ENCODE measurements around the gene PRDM1.

Gene PRDM1

DNA sequence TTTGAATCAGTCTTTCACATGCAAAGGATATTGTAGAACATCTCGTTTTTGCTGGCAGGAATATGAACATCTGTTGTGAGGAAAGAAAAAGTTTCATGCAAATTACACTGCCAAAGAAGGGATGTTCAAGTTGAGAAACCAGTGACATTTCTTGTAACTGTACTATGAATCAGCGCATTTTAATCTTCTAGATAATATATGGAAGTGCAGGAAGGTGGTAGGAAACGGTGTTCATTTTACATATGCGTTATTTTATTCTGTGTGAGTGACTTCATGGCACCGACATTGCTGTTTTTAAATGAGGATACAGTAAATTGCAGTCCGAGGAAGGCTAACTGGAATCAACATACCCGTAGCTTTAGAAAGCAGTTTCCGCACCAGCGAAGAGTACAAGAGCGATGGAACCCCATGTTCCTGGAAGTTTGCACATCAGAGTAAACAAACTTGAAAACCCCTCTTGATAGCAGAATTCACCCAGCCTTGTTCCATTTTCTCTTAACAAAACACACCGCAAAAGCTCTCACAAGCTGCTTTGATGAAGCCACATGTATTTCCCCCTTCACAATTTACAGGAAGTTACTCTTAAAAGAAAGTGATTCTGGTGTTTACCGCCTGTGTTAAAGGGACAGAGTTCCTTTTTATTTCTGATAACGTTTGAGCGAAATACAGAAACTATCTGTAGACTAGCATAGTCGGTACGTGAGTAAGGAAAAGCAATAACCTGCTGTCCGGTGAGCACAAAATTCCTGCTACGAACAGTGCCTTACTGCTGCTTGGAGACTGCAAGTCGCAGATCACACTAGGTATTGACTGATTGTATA, 11.5 kb downstream of the PRDM1 start:
- DNase-seq (ENCODE audit: low read depth in 2 of 2): peak; percentile 53 to 60

DNA sequence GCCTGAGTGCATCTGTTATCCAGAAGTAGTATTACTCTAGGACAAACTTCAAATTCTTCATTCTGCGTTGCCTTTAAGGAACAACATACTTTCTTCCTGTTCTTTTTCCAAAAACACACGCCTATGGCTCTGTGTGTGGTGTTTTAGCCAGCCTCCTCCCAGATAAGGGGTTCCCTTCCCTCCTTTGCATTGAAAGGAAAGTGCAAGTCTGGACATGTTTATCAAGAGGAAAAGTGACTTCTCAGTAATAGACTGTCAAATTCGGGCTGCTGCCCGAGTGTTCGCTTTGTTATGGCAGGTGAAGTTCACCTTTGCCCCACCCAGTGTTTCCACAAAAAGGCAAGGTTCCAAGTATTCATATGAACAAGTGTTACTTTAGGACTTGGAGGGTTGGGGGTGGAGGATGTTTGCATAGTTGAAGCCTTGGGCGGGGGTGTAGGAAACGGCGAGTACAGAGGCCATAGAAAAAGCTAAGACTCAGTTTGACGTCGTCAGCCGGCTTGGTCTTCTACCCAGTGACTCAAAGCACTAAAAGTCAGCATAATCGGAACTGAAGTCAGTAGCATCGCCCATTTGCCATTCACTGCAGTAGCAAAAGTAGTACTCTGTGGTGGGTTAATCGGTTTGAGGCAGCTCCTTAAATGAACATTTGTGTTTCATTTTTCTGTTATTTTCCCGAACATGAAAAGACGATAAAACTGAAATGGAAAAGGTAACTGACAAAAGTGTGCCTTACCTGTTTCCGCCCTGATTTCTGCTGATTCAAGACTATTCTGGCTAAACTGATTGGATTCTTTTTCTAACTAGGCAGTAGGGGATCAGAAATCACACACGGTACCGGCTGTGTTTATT, 12.5 kb downstream of the PRDM1 start:
- DNase-seq (ENCODE audit: low read depth in 2 of 2): no peak

DNA sequence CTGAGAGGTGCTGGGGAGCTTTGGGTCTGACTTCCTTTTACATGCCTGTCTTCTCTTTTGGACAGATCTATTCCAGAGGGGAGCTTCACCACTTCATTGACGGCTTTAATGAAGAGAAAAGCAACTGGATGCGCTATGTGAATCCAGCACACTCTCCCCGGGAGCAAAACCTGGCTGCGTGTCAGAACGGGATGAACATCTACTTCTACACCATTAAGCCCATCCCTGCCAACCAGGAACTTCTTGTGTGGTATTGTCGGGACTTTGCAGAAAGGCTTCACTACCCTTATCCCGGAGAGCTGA, 13.1 kb downstream of the PRDM1 start:
- no peak for DNase-seq (ENCODE audit: low read depth in 2 of 2)

DNA sequence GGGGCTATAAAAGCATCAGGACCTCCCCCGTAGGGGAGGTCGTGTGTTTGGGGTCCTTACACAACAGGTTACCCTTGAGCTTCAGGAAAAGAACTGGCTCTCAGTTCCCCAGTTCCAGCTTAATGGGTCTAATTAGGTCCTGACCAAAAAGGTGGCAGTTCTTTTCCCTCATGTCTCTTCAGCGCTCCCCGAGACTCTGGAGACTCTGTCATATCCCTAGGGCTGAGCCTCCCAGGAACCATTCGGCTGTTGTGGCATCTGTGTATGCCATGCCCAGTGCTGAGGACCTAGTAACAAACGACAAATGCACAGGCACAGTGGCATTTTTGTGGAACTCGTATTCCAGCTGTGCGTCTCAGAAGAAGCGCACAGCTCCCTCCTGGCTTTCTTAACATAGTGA, 14.6 kb downstream of the PRDM1 start:
- no peak for DNase-seq (ENCODE audit: low read depth in 2 of 2)

DNA sequence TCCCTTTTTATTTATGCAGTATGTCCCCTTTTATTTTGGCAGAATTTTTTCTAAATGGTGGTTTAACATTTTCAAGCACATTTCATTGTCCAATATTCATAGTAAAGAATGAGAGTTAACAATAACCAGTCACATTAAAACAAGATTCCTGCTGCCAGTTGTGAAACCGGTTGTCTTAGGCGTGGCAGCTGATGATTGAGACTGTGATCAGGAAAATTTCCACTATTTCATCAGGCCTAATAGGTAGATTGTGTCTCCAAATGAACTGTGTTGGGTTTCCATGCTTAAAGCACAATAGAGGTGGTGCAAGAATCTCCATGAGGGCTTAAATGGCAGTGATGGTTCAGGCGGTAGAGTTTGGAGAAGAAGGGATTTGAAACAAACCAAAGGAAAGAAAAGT, 15.3 kb downstream of the PRDM1 start:
- no peak for DNase-seq (ENCODE audit: low read depth in 2 of 2)

DNA sequence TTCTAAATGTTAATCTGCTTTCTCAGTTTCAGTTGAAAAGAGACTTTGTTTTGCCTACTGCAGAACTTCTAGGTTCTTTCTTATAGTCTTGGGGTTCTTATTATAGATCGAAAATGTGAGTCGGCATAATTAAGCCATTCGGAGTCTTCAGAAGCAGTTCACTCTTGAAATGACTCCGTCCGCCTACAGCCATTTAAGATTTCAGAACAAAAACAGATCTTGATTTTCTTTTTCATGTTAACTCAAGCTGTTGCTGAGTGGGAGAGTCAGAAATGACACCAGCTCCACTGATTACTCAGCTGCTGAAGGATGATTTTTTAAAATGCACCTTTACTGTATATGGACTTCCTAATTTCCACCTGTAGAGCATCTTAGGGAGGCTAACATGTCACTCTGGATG, 15.9 kb downstream of the PRDM1 start:
- no peak for DNase-seq (ENCODE audit: low read depth in 2 of 2)

DNA sequence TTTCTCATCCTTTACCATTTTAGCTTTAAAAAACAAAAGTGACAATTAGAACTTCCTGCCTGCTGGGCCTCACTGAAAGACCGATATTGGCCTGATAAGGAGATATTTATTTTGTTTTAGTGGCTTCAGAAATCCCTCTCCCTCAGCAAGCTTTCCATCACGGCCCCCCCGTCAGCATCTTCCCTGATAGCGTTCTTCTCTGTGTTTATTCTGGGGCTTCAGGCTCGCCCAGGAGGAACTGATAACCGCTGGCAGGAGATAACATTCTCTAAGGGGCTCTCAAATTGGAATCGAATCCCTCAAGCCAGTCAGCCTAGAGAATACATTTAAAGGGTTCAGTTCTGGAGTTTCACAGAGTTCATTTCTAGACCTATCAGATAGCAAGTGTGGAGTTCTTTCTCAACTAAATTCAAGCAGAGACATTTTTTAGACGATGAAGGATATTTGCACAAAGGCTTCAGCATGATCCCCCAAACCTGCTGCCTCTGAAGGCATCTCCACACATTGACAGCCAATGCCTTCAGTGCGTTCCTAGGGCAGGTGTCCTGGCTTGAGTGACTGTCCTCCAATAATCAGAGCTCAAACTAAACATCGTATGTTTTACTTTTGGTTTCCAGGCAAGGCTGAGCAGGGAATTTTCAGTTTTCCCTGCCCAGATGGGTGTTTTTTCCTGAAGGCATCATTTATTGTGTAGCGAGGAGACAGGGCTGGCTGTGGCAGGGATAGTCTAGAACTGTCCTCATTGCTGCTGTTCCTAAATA, 17.0 kb downstream of the PRDM1 start:
- no peak for DNase-seq (ENCODE audit: low read depth in 2 of 2)

DNA sequence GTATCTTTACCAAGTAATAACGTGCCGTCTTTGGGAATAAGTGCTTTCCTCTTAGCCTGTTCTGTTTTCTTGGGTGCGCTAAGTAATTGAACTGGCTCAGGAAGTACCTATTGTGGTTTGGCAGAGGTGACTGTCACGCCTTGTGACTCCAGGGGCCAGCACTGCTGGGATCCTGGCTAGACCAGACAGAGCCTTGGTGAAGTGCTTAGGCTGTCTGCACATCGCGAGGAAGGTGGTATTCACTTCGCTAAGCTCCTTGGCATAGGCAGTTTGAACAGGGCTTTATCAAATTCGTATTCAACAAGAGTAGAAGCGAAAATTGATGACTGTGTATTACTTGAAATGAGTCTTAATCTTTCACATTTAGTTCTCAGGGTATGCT, 17.6 kb downstream of the PRDM1 start:
- DNase-seq (ENCODE audit: low read depth in 2 of 2): no peak

DNA sequence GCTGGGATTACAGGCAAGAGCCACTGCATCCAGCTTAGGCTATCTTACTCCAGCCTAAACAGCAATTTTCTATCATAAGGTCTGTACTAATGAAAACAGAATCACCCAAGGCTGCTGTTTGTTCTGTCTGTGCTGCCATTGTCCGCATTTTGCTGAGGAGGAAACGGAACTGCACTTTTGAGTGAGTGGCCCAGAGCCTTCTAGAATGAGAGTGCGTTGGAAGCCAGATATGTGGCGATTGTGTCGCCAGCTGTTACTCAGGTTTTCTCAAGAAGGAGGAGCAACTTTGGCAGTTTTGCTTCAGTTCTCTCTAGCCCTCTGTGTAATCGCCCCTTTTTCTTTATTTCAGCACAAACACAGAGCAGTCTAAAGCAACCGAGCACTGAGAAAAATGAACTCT, 18.3 kb downstream of the PRDM1 start:
- DNase-seq (ENCODE audit: low read depth in 2 of 2): no peak

DNA sequence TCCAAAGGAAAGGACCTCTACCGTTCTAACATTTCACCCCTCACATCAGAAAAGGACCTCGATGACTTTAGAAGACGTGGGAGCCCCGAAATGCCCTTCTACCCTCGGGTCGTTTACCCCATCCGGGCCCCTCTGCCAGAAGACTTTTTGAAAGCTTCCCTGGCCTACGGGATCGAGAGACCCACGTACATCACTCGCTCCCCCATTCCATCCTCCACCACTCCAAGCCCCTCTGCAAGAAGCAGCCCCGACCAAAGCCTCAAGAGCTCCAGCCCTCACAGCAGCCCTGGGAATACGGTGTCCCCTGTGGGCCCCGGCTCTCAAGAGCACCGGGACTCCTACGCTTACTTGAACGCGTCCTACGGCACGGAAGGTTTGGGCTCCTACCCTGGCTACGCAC, 18.8 kb downstream of the PRDM1 start:
- no peak for DNase-seq (ENCODE audit: low read depth in 2 of 2)

DNA sequence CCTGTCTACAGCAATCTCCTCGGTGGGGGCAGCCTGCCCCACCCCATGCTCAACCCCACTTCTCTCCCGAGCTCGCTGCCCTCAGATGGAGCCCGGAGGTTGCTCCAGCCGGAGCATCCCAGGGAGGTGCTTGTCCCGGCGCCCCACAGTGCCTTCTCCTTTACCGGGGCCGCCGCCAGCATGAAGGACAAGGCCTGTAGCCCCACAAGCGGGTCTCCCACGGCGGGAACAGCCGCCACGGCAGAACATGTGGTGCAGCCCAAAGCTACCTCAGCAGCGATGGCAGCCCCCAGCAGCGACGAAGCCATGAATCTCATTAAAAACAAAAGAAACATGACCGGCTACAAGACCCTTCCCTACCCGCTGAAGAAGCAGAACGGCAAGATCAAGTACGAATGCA, 19.4 kb downstream of the PRDM1 start:
- DNase-seq (ENCODE audit: low read depth in 2 of 2): no peak

DNA sequence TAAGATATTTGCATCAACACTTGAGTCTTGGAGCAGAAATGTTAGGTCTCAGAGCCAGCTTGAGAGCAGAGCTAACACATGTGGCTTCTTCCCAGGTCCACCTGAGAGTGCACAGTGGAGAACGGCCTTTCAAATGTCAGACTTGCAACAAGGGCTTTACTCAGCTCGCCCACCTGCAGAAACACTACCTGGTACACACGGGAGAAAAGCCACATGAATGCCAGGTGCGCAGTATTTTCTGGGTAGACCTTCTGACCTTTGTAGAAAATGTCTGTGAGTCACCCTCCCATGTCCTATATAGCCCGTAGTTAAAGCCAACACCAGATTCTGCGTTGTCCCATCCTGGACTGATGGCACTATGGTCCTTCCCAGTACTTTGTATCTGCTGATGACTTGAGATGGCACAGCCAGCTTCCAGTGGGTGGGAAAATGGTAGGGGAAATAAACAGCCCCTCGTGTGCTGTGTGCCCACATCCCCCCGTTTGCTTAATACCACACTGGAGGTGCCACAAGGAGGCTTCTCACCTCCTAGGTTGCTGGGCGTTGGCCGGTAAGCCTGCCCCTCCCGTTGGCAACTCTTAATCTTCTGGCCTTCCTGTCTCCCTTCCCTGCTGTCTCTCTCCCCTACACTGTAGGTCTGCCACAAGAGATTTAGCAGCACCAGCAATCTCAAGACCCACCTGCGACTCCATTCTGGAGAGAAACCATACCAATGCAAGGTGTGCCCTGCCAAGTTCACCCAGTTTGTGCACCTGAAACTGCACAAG, 20.3 kb downstream of the PRDM1 start:
- no peak for DNase-seq (ENCODE audit: low read depth in 2 of 2)

DNA sequence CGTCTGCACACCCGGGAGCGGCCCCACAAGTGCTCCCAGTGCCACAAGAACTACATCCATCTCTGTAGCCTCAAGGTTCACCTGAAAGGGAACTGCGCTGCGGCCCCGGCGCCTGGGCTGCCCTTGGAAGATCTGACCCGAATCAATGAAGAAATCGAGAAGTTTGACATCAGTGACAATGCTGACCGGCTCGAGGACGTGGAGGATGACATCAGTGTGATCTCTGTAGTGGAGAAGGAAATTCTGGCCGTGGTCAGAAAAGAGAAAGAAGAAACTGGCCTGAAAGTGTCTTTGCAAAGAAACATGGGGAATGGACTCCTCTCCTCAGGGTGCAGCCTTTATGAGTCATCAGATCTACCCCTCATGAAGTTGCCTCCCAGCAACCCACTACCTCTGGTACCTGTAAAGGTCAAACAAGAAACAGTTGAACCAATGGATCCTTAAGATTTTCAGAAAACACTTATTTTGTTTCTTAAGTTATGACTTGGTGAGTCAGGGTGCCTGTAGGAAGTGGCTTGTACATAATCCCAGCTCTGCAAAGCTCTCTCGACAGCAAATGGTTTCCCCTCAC, 21.0 kb downstream of the PRDM1 start:
- no peak for DNase-seq (ENCODE audit: low read depth in 2 of 2)

DNA sequence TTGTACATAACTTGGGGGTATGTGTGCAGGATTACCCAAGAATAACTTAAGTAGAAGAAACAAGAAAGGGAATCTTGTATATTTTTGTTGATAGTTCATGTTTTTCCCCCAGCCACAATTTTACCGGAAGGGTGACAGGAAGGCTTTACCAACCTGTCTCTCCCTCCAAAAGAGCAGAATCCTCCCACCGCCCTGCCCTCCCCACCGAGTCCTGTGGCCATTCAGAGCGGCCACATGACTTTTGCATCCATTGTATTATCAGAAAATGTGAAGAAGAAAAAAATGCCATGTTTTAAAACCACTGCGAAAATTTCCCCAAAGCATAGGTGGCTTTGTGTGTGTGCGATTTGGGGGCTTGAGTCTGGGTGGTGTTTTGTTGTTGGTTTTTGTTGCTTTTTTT, 22.0 kb downstream of the PRDM1 start:
- DNase-seq (ENCODE audit: low read depth in 2 of 2): no peak

DNA sequence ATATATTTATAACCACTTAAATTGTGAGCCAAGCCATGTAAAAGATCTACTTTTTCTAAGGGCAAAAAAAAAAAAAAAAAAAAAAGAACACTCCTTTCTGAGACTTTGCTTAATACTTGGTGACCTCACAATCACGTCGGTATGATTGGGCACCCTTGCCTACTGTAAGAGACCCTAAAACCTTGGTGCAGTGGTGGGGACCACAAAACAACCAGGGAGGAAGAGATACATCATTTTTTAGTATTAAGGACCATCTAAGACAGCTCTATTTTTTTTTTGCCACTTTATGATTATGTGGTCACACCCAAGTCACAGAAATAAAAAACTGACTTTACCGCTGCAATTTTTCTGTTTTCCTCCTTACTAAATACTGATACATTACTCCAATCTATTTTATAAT, 22.9 kb downstream of the PRDM1 start:
- no peak for DNase-seq (ENCODE audit: low read depth in 2 of 2)

DNA sequence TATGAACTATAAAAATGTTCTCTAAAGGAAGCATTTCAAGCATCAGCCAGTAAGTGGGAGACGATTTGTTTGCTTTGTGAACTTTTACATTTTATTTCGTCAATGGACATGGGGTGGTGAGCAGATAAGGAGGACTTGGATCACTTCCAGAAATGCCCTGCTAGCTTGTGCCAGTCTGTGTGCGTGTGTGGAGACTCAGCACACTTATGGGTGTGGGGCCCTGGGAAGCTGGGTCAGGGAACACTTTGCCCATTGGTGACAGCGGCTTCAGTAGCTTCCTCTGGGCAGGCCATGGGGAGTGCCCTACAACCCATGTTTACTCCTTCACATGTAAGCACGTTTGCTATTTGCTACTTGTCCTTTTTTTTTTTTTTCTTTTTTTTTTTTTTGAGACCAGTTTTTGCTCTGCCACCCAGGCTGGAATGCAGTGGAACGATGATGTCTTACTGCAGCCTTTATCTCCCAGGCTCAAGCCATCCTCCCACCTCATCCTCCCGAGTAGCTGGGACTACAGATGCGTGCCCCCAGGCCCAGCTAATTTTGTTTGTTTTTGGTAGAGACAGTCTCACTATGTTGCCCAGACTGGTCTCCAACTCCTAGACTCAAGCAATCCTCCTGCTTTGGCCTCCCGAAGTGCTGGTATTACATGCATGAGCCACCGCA, 24.2 kb downstream of the PRDM1 start:
- no peak for DNase-seq (ENCODE audit: low read depth in 2 of 2)

DNA sequence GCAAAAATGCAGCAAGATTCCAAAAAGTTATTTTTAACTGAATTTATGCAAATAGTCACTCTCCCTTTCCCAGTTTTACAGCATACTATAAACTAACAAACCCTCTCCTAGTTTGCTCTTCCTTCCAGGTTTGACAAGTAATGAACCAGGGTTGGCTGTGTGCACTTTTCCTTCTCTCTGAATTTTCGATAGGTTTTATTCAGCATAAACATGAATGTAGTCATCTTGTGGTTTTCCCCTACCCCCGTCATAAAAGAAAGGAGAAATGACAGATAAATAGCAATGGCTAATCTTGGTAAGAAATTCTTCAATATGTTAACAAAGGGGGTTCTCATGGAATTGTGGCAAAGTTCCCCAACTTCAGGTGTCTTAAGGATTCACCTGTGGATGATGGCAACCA, 26.3 kb downstream of the PRDM1 start:
- DNase-seq (ENCODE audit: low read depth in 2 of 2): no peak

DNA sequence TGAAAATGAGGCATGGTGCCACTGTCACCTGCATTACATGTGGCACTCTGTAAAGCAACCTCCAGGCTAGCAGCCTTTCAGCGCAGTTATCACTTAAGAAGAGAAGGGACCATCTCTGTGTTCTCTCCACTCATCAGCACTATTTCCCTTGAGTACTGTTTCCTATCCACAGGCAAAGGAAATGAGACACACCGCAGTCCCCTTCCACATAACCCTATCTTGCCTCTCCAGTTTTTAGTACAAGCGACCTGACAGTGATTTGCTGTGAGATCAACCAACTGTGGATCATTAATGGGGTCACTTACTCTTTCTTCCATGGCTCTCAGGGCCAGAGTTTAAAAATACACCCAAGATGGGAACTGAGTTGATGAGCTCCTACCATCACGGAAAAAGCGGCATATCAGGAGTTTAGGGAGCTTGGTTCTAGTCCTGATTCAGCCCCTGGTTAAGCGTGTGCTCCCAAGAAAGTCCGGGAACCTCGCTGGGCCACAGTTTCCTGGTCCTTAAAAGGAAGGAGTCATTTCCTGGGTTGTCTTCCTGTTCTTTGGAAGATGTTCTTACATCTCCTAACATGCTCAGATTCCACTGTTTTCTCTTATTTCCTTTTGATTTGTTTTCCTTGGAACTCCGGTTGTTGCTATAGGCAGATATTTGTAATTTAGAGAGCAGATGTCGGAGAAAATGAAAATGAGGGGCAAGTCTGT, 27.3 kb downstream of the PRDM1 start:
- DNase-seq (ENCODE audit: low read depth in 2 of 2): no peak

DNA sequence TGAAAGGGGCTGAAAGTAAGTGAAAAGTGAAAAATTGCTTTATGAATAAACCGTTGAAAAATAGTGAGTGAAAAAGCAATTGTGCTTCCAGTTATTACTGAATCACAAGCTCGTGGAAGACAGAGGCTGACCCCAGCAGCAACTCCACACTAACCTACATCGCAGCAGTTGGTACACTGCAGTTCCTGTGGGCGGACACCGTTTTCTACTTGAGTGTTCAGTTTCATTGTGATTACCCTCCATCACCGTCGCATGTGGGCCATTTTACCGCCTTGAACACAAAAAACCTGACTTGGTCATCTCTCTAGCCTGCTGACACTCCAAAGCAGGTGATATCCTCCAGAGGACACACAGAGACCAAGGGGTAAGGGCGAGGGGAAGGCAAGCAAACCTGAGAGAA, 28.4 kb downstream of the PRDM1 start:
- DNase-seq (ENCODE audit: low read depth in 2 of 2): no peak

DNA sequence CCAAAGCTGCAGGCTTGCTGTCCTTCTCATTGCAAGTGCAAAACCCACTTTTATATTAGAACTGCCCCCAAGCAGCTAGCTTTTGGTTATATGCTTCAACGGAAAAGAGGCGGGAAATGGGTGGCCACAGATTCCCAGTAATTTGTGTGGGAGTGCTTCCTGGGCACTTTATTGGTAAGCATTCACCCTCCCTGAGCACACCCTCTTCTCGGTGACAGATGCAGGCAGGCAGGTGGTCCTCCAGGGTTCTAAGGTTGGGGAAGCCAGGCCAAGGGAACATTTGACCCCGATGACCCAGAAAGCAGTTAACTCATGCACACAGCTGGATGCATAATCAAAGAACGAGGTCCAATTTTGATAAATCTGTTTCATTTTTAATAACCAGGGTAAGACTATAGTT, 29.1 kb downstream of the PRDM1 start:
- DNase-seq (ENCODE audit: low read depth in 2 of 2): no peak
